Heart right ventricle (tissue), 16 donors: ENCODE data around the gene GRK1. TPM values are rescaled to one million over a fixed set of nuclear protein-coding genes. Genes with fewer than 3 reads are reported as not detected.

Experiments used
- ATAC-seq, 8 donors: fragments of 200-7000 bp; cut with Tn5 transposase; one replicate each; pipeline ENCODE4 v1.9.1; 2020; ENCODE audit warnings: mild to moderate bottlenecking in 8 of 8, moderate library complexity in 8 of 8, moderate number of reproducible peaks in 1 of 8
- DNase-seq, 2 donors: peaks; one replicate each; pipeline ENCODE4 v3.0.0-alpha.2; 2020
- H3K27ac ChIP-seq, 10 donors: fragments of 200-600 bp; sonication (generic) in 2 of 10; one replicate each; pipeline versions ENCODE4 v1.5.0 to v1.8.0; 2020 to 2022; ENCODE audit warnings: mild to moderate bottlenecking in 3 of 10
- H3K27me3 ChIP-seq, 7 donors: fragments of 200-600 bp; one replicate each; pipeline ENCODE4 v1.8.0; 2021 to 2022; ENCODE audit warnings: mild to moderate bottlenecking in 2 of 7
- H3K36me3 ChIP-seq, 9 donors: fragments of 200-600 bp; sonication (generic) in 1 of 9; one replicate each; pipeline versions ENCODE4 v1.5.0 to v1.8.0; 2020 to 2022; ENCODE audit warnings: mild to moderate bottlenecking in 2 of 9
- H3K4me1 ChIP-seq, 9 donors: fragments of 200-600 bp; sonication (generic) in 1 of 9; one replicate each; pipeline versions ENCODE4 v1.5.0 to v1.8.0; 2020 to 2022; ENCODE audit warnings: mild to moderate bottlenecking in 4 of 9
- H3K4me3 ChIP-seq, 10 donors: fragments of 200-600 bp; sonication (generic) in 2 of 10; one replicate each; pipeline versions ENCODE4 v1.5.0 to v1.8.0; 2020 to 2022; ENCODE audit warnings: mild to moderate bottlenecking in 7 of 10, moderate library complexity in 2 of 10
- H3K9me3 ChIP-seq, 11 donors: fragments of 200-600 bp in 10 of 11; sonication (generic) in 2 of 11; one replicate each; pipeline versions ENCODE4 v1.5.0 to v1.8.0; 2013 to 2022; ENCODE audit warnings: mild to moderate bottlenecking in 2 of 11, control low read depth in 1 of 11, moderate library complexity in 1 of 11
- WGBS, 2 donors: extraction: QIAGEN DNeasy Blood & Tissue Kit; methylation state at CpG; one replicate each; pipeline ENCODE4 v1.1.7; 2013; ENCODE audit warnings: inconsistent platforms in 1 of 2; 5-methylcytosine and 5-hydroxymethylcytosine counted together
- intact Hi-C, 10 donors: fragments of 100-400 bp; cut with DNase I; formaldehyde crosslinking; loops; one replicate each; pipeline versions ENCODE4 v1.11.1 to v1.14.2; 2022
- polyA plus RNA-seq, 2 donors: library from polyadenylated mRNA; stranded (reverse); fragments of 200-250 nt; gene quantifications; one replicate each; pipeline ENCODE4 v1.2.3, GENCODE V29; 2013
- total RNA-seq, 10 donors: library from RNA; stranded (reverse); fragmentation: NEBNext Ultra II Directional in 3 of 10; extraction: Animal tissue kit (Norgen Biotek cat#: 25700) in 3 of 10; gene quantifications; one replicate each; pipeline versions ENCODE4 v1.2.1 to v1.2.4, GENCODE V29; 2021 to 2023
- TF ChIP-seq, protein P1 (sequence below), 9 donors: fragments of 200-600 bp; sonication (generic) in 2 of 9; IDR thresholded peaks; one replicate each; pipeline versions ENCODE4 v1.5.0 to v1.8.0; 2021 to 2022; ENCODE audit warnings: antibody characterized with exemption in 9 of 9, mild to moderate bottlenecking in 5 of 9, moderate library complexity in 1 of 9
- donor health status: Arrhythmogenic right ventricular cardiomyopathy.
- donor health status: ischemic (EF 13 %, LVEDD 7.1; RV severe dilation, severe dysfunction).
- donor health status: healthy with polysubstance abuse.
- donor health status: DM: no; HTN: yes; CAD: no.
- donor health status: DM: no; HTN: no; CAD: no.
- donor health status: ischemic (EF 25% LVEDD 6.9; RV normal size, moderate dysfunction).
- donor health status: ischemic (EF 25% LVEDD 5.7; RV mildly dilated, moderate dysfunction).
- donor health status: healthy.
- donor health status: DM: yes; HTN: yes; CAD: no.
- donor health status: Ischemic cardiomyopathy.
- donor health status: ischemic (EF 35%, LVEDD 5.7; RV mildly dilated, moderate dysfunction).
- donor health status: nonischemic (EF 11% LVEDD 7.7; RV severe dilation, severe dysfunction).
- donor health status: DM: yes; HTN: yes; CAD: no.
- donor health status: PGD.
- donor health status: ischemic (EF 29% LVEDD 5.4; RV normal size, mild dysfunction).
- donor health status: nonischemic (EF 23%, LVEDD 6.1; RV moderate dilation, normal function).

The GRK1 gene
- total and polyA plus RNA-seq, 12 donors, result 0.01 to 0.79 (median 0.18) TPM; not detected in 4

- no peak for DNase-seq
- intact Hi-C loops, result no loop called here
Measured at GRCh38 chr13:113634279-113635047, 32.6 kb upstream of the GRK1 start.

GRCh38 chr13:113635048-113635420 is 32.0 kb upstream of the GRK1 start:
- Histone ChIP-seq H3K27me3 (no peaks in the 10 kb centered on the region), H3K9me3 (no peaks in the 10 kb centered on the region), H3K36me3 (peaks cover 0 to 97% (median 34%) of the 10 kb centered on the region in 9 donors), H3K4me3 (no peak overlapping the region), H3K4me1 (peaks cover 0 to 5% (median 0%) of the 10 kb centered on the region in 9 donors), H3K27ac (no peak overlapping the region)
- 94 to 98% methylated on average over 7 of the region's 7 CpGs for WGBS, 2 donors
- DNase-seq, result no peak
- intact Hi-C loops, result no loop called here
- ATAC-seq, result no peak
- TF ChIP-seq, protein P1, sequence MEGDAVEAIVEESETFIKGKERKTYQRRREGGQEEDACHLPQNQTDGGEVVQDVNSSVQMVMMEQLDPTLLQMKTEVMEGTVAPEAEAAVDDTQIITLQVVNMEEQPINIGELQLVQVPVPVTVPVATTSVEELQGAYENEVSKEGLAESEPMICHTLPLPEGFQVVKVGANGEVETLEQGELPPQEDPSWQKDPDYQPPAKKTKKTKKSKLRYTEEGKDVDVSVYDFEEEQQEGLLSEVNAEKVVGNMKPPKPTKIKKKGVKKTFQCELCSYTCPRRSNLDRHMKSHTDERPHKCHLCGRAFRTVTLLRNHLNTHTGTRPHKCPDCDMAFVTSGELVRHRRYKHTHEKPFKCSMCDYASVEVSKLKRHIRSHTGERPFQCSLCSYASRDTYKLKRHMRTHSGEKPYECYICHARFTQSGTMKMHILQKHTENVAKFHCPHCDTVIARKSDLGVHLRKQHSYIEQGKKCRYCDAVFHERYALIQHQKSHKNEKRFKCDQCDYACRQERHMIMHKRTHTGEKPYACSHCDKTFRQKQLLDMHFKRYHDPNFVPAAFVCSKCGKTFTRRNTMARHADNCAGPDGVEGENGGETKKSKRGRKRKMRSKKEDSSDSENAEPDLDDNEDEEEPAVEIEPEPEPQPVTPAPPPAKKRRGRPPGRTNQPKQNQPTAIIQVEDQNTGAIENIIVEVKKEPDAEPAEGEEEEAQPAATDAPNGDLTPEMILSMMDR (IDR thresholded peaks at IDR 0.05), result no peak

More at GRCh38 chr13:113634279-113635047, 32.6 kb upstream of the GRK1 start:
- H3K27ac ChIP-seq, result no peak overlapping the region
- peaks cover 0 to 2% (median 0%) of the 10 kb centered on the region in 9 donors for H3K4me1 ChIP-seq
- ATAC-seq, result no peak
- TF ChIP-seq, protein P1 (IDR thresholded peaks at IDR 0.05), result no peak
- 96 to 97% methylated on average over 16 of the region's 16 CpGs for WGBS, 2 donors
- H3K27me3 ChIP-seq, result no peaks in the 10 kb centered on the region
- H3K9me3 ChIP-seq, result no peaks in the 10 kb centered on the region
- H3K4me3 ChIP-seq, result no peak overlapping the region
- H3K36me3 ChIP-seq, result peaks cover 0 to 93% (median 34%) of the 10 kb centered on the region in 9 donors

DNA sequence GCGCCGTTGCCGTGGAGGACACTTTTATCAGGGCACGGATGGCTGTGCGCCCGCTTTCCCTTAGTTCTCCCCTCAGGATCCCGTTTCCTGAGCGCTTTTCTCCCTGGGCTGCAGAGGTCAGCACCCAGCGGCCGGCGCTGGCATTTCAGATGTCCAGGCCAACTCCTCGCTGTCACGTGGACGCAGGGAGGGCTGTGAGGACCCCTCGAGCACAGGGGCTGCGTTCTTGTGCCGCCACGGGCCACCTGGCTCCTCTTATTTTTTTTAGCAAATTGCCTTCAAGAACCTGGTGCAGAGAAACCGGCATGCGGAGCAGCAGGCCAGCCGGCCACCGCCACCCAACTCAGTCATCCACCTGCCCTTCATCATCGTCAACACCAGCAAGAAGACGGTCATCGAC is 31.3 kb upstream of the GRK1 start:
- Histone ChIP-seq H3K36me3 (peaks cover 0 to 100% (median 34%) of the 10 kb centered on the region in 9 donors), H3K27me3 (no peaks in the 10 kb centered on the region), H3K4me1 (peaks cover 0 to 5% (median 0%) of the 10 kb centered on the region in 9 donors), H3K9me3 (no peaks in the 10 kb centered on the region), H3K4me3 (no peak overlapping the region), H3K27ac (no peak overlapping the region)
- intact Hi-C loops, result no loop called here
- no peak for DNase-seq
- 97 to 98% methylated on average over 25 of the region's 25 CpGs for WGBS, 2 donors
- no peak for ATAC-seq
- TF ChIP-seq, protein P1 (IDR thresholded peaks at IDR 0.05), result no peak

GRCh38 chr13:113636266-113636963 is 30.6 kb upstream of the GRK1 start:
- H3K4me3 ChIP-seq, result no peak overlapping the region
- intact Hi-C loops, result no loop called here
- H3K4me1 ChIP-seq, result peaks cover 0 to 5% (median 0%) of the 10 kb centered on the region in 9 donors
- no peaks in the 10 kb centered on the region for H3K27me3 ChIP-seq
- peaks cover 0 to 99% (median 34%) of the 10 kb centered on the region in 9 donors for H3K36me3 ChIP-seq
- TF ChIP-seq, protein P1 (IDR thresholded peaks at IDR 0.05), result no peak
- DNase-seq (no peak), ATAC-seq (no peak)
- H3K9me3 ChIP-seq, result no peaks in the 10 kb centered on the region
- 95 to 97% methylated on average over 24 of the region's 24 CpGs for WGBS, 2 donors
- H3K27ac ChIP-seq, result no peak overlapping the region
